Measurements from ENCODE around the gene OR2B3.

The OR2B3 gene

GRCh38 chr6:29087213-29087612 is at the start of gene OR2B3:
TSS of gene OR2B3 (minus strand) at chr6:29087313. CDS start at chr6:29087248, 65 bp downstream.
- TF ChIP-seq CTCF (IDR thresholded peaks at IDR 0.05), result no peak

- no peak for TF ChIP-seq CTCF (IDR thresholded peaks at IDR 0.05)
Measured at GRCh38 chr6:29131691-29132090, 44.6 kb upstream of the OR2B3 start.

- TF ChIP-seq CTCF (IDR thresholded peaks at IDR 0.05), result no peak
Measured at GRCh38 chr6:29130644-29131043, 43.5 kb upstream of the OR2B3 start.

- TF ChIP-seq CTCF (IDR thresholded peaks at IDR 0.05), result no peak
Measured at GRCh38 chr6:29129326-29130012, 42.4 kb upstream of the OR2B3 start.

GRCh38 chr6:29112135-29112534 is 25.0 kb upstream of the OR2B3 start:
- no peak for TF ChIP-seq CTCF (IDR thresholded peaks at IDR 0.05)

- TF ChIP-seq CTCF (IDR thresholded peaks at IDR 0.05), result no peak
Measured at GRCh38 chr6:29107758-29108157, 20.6 kb upstream of the OR2B3 start, which contains the start of gene OR2J3. TSS of gene OR2J3 (plus strand) at chr6:29108058. CDS start at chr6:29111891, 3,833 bp downstream.

GRCh38 chr6:29099190-29099589 is 12.1 kb upstream of the OR2B3 start, which contains the start of gene OR2J1:
TSS of gene OR2J1 (plus strand) at chr6:29099490. CDS start at chr6:29100943, 1,453 bp downstream.
- TF ChIP-seq CTCF (IDR thresholded peaks at IDR 0.05), result no peak
